HUES64 (cell line): ENCODE measurements around the gene MDH1.
"Not testable (repeated sequence)": the region's sequence is repeated elsewhere in the genome, so short reads cannot be mapped to it uniquely, and the experiment has no call there.

ENCODE experiments used
- H3K27ac ChIP-seq: 2 replicates; pipeline ENCODE4 v1.7.0; 2013; ENCODE audit warnings: low read depth, low read length, inconsistent platforms
- H3K27me3 ChIP-seq: 2 replicates; pipeline ENCODE4 v1.6.1; 2013; ENCODE audit warnings: mild to moderate bottlenecking, low read length; ENCODE audit not compliant: insufficient read depth
- H3K36me3 ChIP-seq: 2 replicates; pipeline ENCODE4 v1.6.1; 2013; ENCODE audit warnings: mild to moderate bottlenecking, low read length; ENCODE audit not compliant: insufficient read depth
- H3K4me1 ChIP-seq: 2 replicates; pipeline ENCODE4 v1.6.1; 2013; ENCODE audit warnings: mild to moderate bottlenecking, low read length, moderate library complexity; ENCODE audit not compliant: insufficient read depth
- H3K4me3 ChIP-seq: 2 replicates; pipeline ENCODE4 v1.5.1; 2013; ENCODE audit warnings: mild to moderate bottlenecking, low read length, moderate library complexity
- H3K9ac ChIP-seq: 2 replicates; pipeline ENCODE4 v1.6.1; 2013; ENCODE audit warnings: mild to moderate bottlenecking, low read depth, low read length
- H3K9me3 ChIP-seq: 2 replicates; pipeline ENCODE4 v1.6.1; 2013; ENCODE audit warnings: low read depth, low read length; ENCODE audit not compliant: insufficient read depth
- WGBS: fragments of 150-250, 120-280 bp; methylation state at CpG from one replicate; pipeline ENCODE4 v1.1.7; 2013; ENCODE audit warnings: missing lambda C conversion rate; 5-methylcytosine and 5-hydroxymethylcytosine counted together

The MDH1 gene

GRCh38 chr2:63613391-63613901 is 24.7 kb downstream of the MDH1 start:
- Histone ChIP-seq H3K4me3 (peak overlapping the region; percentile 39), H3K27ac (peak overlapping the region; percentile 99), H3K9ac (peak overlapping the region; percentile 84)

GRCh38 chr2:63614448-63614968 is 25.7 kb downstream of the MDH1 start:
- WGBS: 71% methylated on average over 1 of the region's 2 CpGs
- Histone ChIP-seq H3K27ac (peak overlapping the region; percentile 99), H3K4me1 (peaks cover 74% of the 10 kb centered on the region)

More at GRCh38 chr2:63613391-63613901, 24.7 kb downstream of the MDH1 start:
- H3K36me3 ChIP-seq: no peaks in the 10 kb centered on the region
- no peaks in the 10 kb centered on the region for H3K27me3 ChIP-seq
- H3K4me1 ChIP-seq: peaks cover 63% of the 10 kb centered on the region
- H3K9me3 ChIP-seq: no peaks in the 10 kb centered on the region; the same call in 1 of the 2 replicates
- 34% methylated on average over 2 of the region's 2 CpGs for WGBS

GRCh38 chr2:63614983-63615945 is 26.5 kb downstream of the MDH1 start:
- H3K9me3 ChIP-seq: peaks cover 9% of the 10 kb centered on the region
- peaks cover 74% of the 10 kb centered on the region for H3K4me1 ChIP-seq
- no peaks in the 10 kb centered on the region for H3K27me3 ChIP-seq
- 0 out of 2 replicates have a peak, but pooled peaks cover 10% of the 10 kb centered on the region for H3K36me3 ChIP-seq
- peak overlapping the region; percentile 99 for H3K27ac ChIP-seq
- H3K4me3 ChIP-seq: peak overlapping the region; percentile 39
- 25% methylated on average over 9 of the region's 9 CpGs for WGBS
- peak overlapping the region; percentile 84 for H3K9ac ChIP-seq

More at GRCh38 chr2:63614448-63614968, 25.7 kb downstream of the MDH1 start:
- H3K9ac ChIP-seq: peak overlapping the region; percentile 84
- no peaks in the 10 kb centered on the region for H3K27me3 ChIP-seq
- H3K9me3 ChIP-seq: peaks cover 3% of the 10 kb centered on the region; the same call in 1 of the 2 replicates
- H3K4me3 ChIP-seq: peak overlapping the region; percentile 39
- H3K36me3 ChIP-seq: 0 out of 2 replicates have a peak, but pooled peaks cover 3% of the 10 kb centered on the region

GRCh38 chr2:63617366-63617765 is 28.6 kb downstream of the MDH1 start:
- no peaks in the 10 kb centered on the region for H3K27me3 ChIP-seq
- peak overlapping the region; percentile 39; the same call in 1 of the 2 replicates for H3K4me3 ChIP-seq
- H3K36me3 ChIP-seq: 0 out of 2 replicates have a peak, but pooled peaks cover 10% of the 10 kb centered on the region
- peak overlapping the region; percentile 99 for H3K27ac ChIP-seq
- peak overlapping the region; percentile 15; the same call in 1 of the 2 replicates for H3K9ac ChIP-seq
- H3K9me3 ChIP-seq: peaks cover 17% of the 10 kb centered on the region
- peaks cover 72% of the 10 kb centered on the region for H3K4me1 ChIP-seq
- WGBS: 56% methylated on average over 1 of the region's 1 CpG

- Histone ChIP-seq H3K4me3 (no peak overlapping the region), H3K36me3 (0 out of 2 replicates have a peak, but pooled peaks cover 10% of the 10 kb centered on the region), H3K4me1 (peaks cover 52% of the 10 kb centered on the region), H3K9ac (no peak overlapping the region), H3K27ac (no peak overlapping the region; the same call in 1 of the 2 replicates), H3K9me3 (peaks cover 17% of the 10 kb centered on the region), H3K27me3 (no peaks in the 10 kb centered on the region)
- 86% methylated on average over 1 of the region's 2 CpGs for WGBS
Measured at GRCh38 chr2:63619328-63619727, 30.6 kb downstream of the MDH1 start.

- WGBS: 97% methylated on average over 31 of the region's 31 CpGs
- peaks cover 18% of the 10 kb centered on the region for H3K4me1 ChIP-seq
Measured at GRCh38 chr2:63622751-63623150, 34.0 kb downstream of the MDH1 start.

GRCh38 chr2:63623763-63624162 is 35.0 kb downstream of the MDH1 start:
- peaks cover 17% of the 10 kb centered on the region for H3K9me3 ChIP-seq
- WGBS: 95% methylated on average over 2 of the region's 2 CpGs

More at GRCh38 chr2:63622751-63623150, 34.0 kb downstream of the MDH1 start:
- H3K27ac ChIP-seq: no peak overlapping the region
- peaks cover 17% of the 10 kb centered on the region for H3K9me3 ChIP-seq
- no peaks in the 10 kb centered on the region for H3K27me3 ChIP-seq
- no peak overlapping the region for H3K9ac ChIP-seq
- 0 out of 2 replicates have a peak, but pooled peaks cover 10% of the 10 kb centered on the region for H3K36me3 ChIP-seq
- no peak overlapping the region for H3K4me3 ChIP-seq

GRCh38 chr2:63627866-63628265 is 39.1 kb downstream of the MDH1 start:
- Histone ChIP-seq H3K36me3 (no peaks in the 10 kb centered on the region), H3K27ac (no peak overlapping the region), H3K4me1 (no peaks in the 10 kb centered on the region), H3K4me3 (no peak overlapping the region), H3K9me3 (peaks cover 4% of the 10 kb centered on the region; the same call in 1 of the 2 replicates), H3K9ac (no peak overlapping the region), H3K27me3 (no peaks in the 10 kb centered on the region)
- 95% methylated on average over 12 of the region's 15 CpGs for WGBS

More at GRCh38 chr2:63623763-63624162, 35.0 kb downstream of the MDH1 start:
- H3K9ac ChIP-seq, H3K4me3 ChIP-seq, H3K4me1 ChIP-seq, H3K27me3 ChIP-seq, H3K27ac ChIP-seq: not testable (repeated sequence)
- 0 out of 2 replicates have a peak, but pooled peaks cover 10% of the 10 kb centered on the region for H3K36me3 ChIP-seq

- no peak overlapping the region for H3K4me3 ChIP-seq
- H3K27ac ChIP-seq: no peak overlapping the region
- peaks cover 4% of the 10 kb centered on the region; the same call in 1 of the 2 replicates for H3K9me3 ChIP-seq
- H3K27me3 ChIP-seq: no peaks in the 10 kb centered on the region
- no peaks in the 10 kb centered on the region for H3K4me1 ChIP-seq
- no peak overlapping the region for H3K9ac ChIP-seq
- H3K36me3 ChIP-seq: no peaks in the 10 kb centered on the region
- WGBS: 100% methylated on average over 1 of the region's 1 CpG
Measured at GRCh38 chr2:63628403-63628942, 39.7 kb downstream of the MDH1 start.

- H3K9me3 ChIP-seq: peaks cover 15% of the 10 kb centered on the region; the same call in 1 of the 2 replicates
- no peak overlapping the region for H3K9ac ChIP-seq
- no peak overlapping the region for H3K4me3 ChIP-seq
- no peaks in the 10 kb centered on the region for H3K27me3 ChIP-seq
- no peaks in the 10 kb centered on the region for H3K36me3 ChIP-seq
- no peaks in the 10 kb centered on the region for H3K4me1 ChIP-seq
- H3K27ac ChIP-seq: no peak overlapping the region
- 100% methylated on average over 1 of the region's 1 CpG for WGBS
Measured at GRCh38 chr2:63631501-63631900, 42.7 kb downstream of the MDH1 start.
